IgD-negative memory B cell (primary cell): Measurements from ENCODE around the gene TWSG1. TPM values are rescaled to one million over a fixed set of nuclear protein-coding genes. Genes with fewer than 3 reads are reported as not detected.

Experiments
- H3K27ac Mint-ChIP-seq, 3 donors: one replicate each; pipeline ENCODE4 v1.8.0; 2020 to 2022; ENCODE audit warnings: mild to moderate bottlenecking in 3 of 3, mixed read lengths in 3 of 3, moderate library complexity in 1 of 3
- H3K27me3 Mint-ChIP-seq: one replicate; pipeline ENCODE4 v1.8.0; 2021; ENCODE audit warnings: mixed read lengths
- H3K36me3 Mint-ChIP-seq: one replicate; pipeline ENCODE4 v1.8.0; 2020; ENCODE audit warnings: mild to moderate bottlenecking, mixed read lengths
- H3K4me1 Mint-ChIP-seq, 3 donors: one replicate each; pipeline ENCODE4 v1.8.0; 2020 to 2022; ENCODE audit warnings: mixed read lengths in 3 of 3, mild to moderate bottlenecking in 1 of 3
- H3K4me3 Mint-ChIP-seq, 4 donors: one replicate each; pipeline ENCODE4 v1.8.0; 2020 to 2022; ENCODE audit warnings: mild to moderate bottlenecking in 4 of 4, mixed read lengths in 4 of 4, moderate library complexity in 3 of 4
- H3K9me3 Mint-ChIP-seq, 3 donors: one replicate each; pipeline ENCODE4 v1.8.0; 2020 to 2021; ENCODE audit warnings: mixed read lengths in 3 of 3, mild to moderate bottlenecking in 1 of 3
- polyA plus RNA-seq: library from polyadenylated mRNA; unstranded; fragments of 300-500 nt; fragmentation: Illumina TruSeq; gene quantifications from one replicate; pipeline ENCODE4 v1.2.3, GENCODE V29; 2021

Gene TWSG1
- polyA plus RNA-seq, result 2.9 TPM

GRCh38 chr18:9334329-9334972 is at the start of gene TWSG1:
Gene TWSG1 (plus strand): TSS chr18:9334773. CDS start chr18:9337230, 2,457 bp downstream.
- H3K4me1 Mint-ChIP-seq, result peaks cover 9 to 18% (median 14%) of the 10 kb centered on the region in 3 donors
- peak within 1 kb of the TSS; percentile 85 to 87 (median 86) for H3K27ac Mint-ChIP-seq
- peak within 1 kb of the TSS; percentile 86 to 95 (median 92) for H3K4me3 Mint-ChIP-seq
- H3K27me3 Mint-ChIP-seq, result no peaks in the 10 kb centered on the region
- H3K9me3 Mint-ChIP-seq, result no peaks in the 10 kb centered on the region
- H3K36me3 Mint-ChIP-seq, result no peaks in the 10 kb centered on the region

GRCh38 chr18:9285604-9286003 is 49.0 kb upstream of the TWSG1 start:
- H3K4me3 Mint-ChIP-seq, result no peak overlapping the region
- H3K27ac Mint-ChIP-seq, result peak overlapping the region in 1 of 3 donors; percentile 57
- peaks cover 0 to 9% (median 0%) of the 10 kb centered on the region in 3 donors for H3K9me3 Mint-ChIP-seq
- no peaks in the 10 kb centered on the region for H3K27me3 Mint-ChIP-seq
- H3K4me1 Mint-ChIP-seq, result no peaks in the 10 kb centered on the region
- peaks cover 6% of the 10 kb centered on the region for H3K36me3 Mint-ChIP-seq

- Mint-ChIP-seq H3K36me3 (peaks cover 6% of the 10 kb centered on the region), H3K4me1 (no peaks in the 10 kb centered on the region), H3K9me3 (peaks cover 0 to 12% (median 0%) of the 10 kb centered on the region in 3 donors), H3K27ac (no peak overlapping the region), H3K27me3 (no peaks in the 10 kb centered on the region), H3K4me3 (no peak overlapping the region)
Observed at GRCh38 chr18:9287036-9287435, 47.5 kb upstream of the TWSG1 start.

- Mint-ChIP-seq H3K4me1 (no peaks in the 10 kb centered on the region), H3K27ac (no peak overlapping the region), H3K27me3 (no peaks in the 10 kb centered on the region), H3K9me3 (peaks cover 0 to 31% (median 6%) of the 10 kb centered on the region in 3 donors), H3K4me3 (no peak overlapping the region), H3K36me3 (peaks cover 9% of the 10 kb centered on the region)
Observed at GRCh38 chr18:9289698-9290097, 44.9 kb upstream of the TWSG1 start.

- Mint-ChIP-seq H3K4me3 (no peak overlapping the region), H3K9me3 (peaks cover 2 to 31% (median 6%) of the 10 kb centered on the region in 3 donors), H3K27ac (no peak overlapping the region), H3K36me3 (peaks cover 11% of the 10 kb centered on the region), H3K4me1 (no peaks in the 10 kb centered on the region), H3K27me3 (no peaks in the 10 kb centered on the region)
Observed at GRCh38 chr18:9290156-9290555, 44.4 kb upstream of the TWSG1 start.

GRCh38 chr18:9292047-9292446 is 42.5 kb upstream of the TWSG1 start:
- Mint-ChIP-seq H3K27ac (no peak overlapping the region), H3K27me3 (no peaks in the 10 kb centered on the region), H3K9me3 (peaks cover 2 to 25% (median 7%) of the 10 kb centered on the region in 3 donors), H3K4me1 (no peaks in the 10 kb centered on the region), H3K36me3 (peaks cover 11% of the 10 kb centered on the region), H3K4me3 (no peak overlapping the region)

DNA sequence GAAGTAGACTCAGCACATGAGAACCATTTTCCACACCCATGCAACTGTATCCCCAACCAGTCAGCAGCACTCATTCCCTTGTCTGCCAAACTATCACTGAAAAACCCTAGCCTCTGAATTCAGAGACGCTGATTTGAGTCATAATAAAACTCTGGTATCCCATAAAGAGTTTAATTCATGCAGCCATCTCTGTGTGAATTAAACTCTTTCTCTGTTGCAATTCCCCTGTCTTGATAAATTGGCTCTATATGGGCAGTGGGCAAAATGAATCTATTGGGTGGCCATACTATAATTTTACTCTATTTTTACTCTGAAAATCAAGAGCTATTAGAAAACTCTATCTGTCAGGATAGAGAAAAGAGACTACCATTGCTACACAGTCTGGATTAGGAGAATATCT is 40.6 kb upstream of the TWSG1 start:
- Mint-ChIP-seq H3K36me3 (peaks cover 9% of the 10 kb centered on the region), H3K27ac (no peak overlapping the region), H3K27me3 (no peaks in the 10 kb centered on the region), H3K4me3 (no peak overlapping the region), H3K4me1 (no peaks in the 10 kb centered on the region), H3K9me3 (peaks cover 6 to 29% (median 7%) of the 10 kb centered on the region in 3 donors)

DNA sequence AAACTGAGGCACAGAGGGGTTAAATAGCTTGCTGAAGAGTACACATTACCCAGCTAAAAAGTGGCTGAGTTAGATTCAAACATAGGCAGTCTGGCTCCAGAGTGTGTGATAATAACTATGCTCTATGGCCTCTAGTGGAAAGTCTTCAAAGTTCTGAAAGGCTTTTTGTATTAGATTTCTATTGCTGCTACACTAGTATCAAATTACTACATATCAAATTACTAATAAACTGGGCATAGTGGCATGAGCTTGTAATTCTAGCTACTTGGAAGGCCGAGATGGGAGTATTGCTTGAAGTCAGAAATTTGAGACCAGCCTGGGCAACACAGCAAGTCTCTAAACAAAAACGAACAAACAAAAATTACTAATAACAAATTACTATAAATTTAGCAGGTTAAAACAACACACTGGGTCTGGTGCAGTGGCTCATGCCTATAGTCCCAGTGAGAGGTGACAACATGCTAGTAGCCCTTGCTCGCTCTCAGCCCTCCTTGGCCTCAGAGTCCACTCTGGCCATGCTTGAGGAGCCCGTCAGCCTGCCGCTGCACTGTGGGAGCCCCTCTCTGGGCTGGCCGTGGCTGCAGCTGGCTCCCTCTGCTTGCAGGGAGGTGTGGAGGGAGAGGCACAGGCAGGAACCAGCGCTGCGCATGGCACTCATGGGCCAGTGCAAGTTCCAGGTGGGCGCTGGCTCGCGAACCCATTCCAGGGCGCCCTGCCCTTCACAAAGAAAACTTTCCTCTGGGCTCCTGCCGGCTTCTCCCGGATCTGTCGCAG is 38.2 kb upstream of the TWSG1 start:
- Mint-ChIP-seq H3K4me1 (no peaks in the 10 kb centered on the region), H3K27me3 (no peaks in the 10 kb centered on the region), H3K36me3 (peaks cover 9% of the 10 kb centered on the region), H3K9me3 (peaks cover 7 to 25% (median 9%) of the 10 kb centered on the region in 3 donors), H3K27ac (no peak overlapping the region), H3K4me3 (no peak overlapping the region)

DNA sequence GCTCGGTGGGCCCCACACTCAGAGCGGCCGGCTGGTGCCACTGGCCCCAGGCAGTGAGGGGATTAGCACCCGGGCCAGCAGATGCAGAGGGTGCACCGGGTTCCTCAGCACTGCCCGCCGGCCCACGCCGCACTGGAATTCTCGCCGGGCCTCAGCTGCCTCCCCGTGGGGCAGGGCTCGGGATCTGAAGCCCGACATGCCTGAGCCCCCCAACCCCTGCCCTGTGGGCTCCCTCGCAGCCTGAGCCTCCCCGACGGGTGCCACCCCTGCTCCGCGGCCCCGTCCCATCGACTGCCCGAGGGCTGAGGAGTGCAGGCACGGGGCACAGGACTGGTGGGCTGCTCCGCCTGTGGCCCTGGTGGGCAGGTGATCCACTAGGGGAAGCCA is 37.6 kb upstream of the TWSG1 start:
- H3K4me1 Mint-ChIP-seq, result no peaks in the 10 kb centered on the region
- no peaks in the 10 kb centered on the region for H3K27me3 Mint-ChIP-seq
- H3K4me3 Mint-ChIP-seq, result no peak overlapping the region
- H3K36me3 Mint-ChIP-seq, result peaks cover 9% of the 10 kb centered on the region
- peaks cover 7 to 24% (median 11%) of the 10 kb centered on the region in 3 donors for H3K9me3 Mint-ChIP-seq
- H3K27ac Mint-ChIP-seq, result no peak overlapping the region

GRCh38 chr18:9304388-9305070 is 30.0 kb upstream of the TWSG1 start:
- H3K27ac Mint-ChIP-seq, result no peak overlapping the region

DNA sequence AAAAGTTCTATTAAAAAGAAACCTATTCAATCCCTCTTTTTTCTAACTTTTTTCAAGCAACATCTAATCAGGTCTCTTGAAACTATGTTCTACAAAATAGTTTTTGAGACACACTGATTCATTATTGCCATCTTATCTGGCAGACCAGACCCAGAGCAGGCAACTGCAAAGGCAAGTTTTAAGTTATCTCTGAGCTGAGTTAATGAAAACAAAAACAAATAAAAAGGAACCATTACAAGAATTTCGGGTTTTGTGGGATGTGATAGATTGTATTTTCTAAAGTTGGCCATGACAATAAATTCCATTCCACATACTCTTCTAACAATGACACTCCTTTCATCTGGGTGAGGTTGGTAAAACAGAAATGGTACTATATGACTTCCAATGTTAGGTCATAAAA is 15.2 kb upstream of the TWSG1 start:
- no peak overlapping the region for H3K4me3 Mint-ChIP-seq
- H3K9me3 Mint-ChIP-seq, result peaks cover 4 to 13% (median 10%) of the 10 kb centered on the region in 3 donors
- no peak overlapping the region for H3K27ac Mint-ChIP-seq
- no peaks in the 10 kb centered on the region for H3K4me1 Mint-ChIP-seq
- H3K27me3 Mint-ChIP-seq, result peaks cover 18% of the 10 kb centered on the region
- no peaks in the 10 kb centered on the region for H3K36me3 Mint-ChIP-seq

More at GRCh38 chr18:9304388-9305070, 30.0 kb upstream of the TWSG1 start:
- Mint-ChIP-seq H3K27me3 (peaks cover 1% of the 10 kb centered on the region), H3K4me3 (no peak overlapping the region), H3K4me1 (no peaks in the 10 kb centered on the region), H3K36me3 (peaks cover 1% of the 10 kb centered on the region), H3K9me3 (peaks cover 12 to 24% (median 23%) of the 10 kb centered on the region in 3 donors)

DNA sequence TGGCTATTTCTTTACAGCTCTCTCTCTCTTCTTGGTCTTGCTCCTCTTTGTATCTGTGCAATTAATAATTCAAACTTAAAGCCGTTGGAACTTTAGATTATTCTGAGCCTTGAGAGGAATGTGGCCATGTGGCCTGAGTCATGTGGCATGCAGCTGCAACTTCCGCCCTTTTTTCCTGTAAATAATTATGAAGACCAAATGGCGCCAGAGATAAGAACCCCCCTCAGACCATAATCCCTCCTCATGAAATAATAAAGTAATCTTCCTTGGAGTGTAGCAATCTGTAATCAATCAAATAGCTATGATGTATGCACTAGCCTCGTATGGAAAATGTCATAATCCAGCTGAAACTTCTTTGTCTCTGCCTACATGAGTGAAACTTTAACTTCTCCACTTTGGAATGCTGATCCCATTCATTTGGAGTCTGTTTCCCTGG is 13.5 kb upstream of the TWSG1 start:
- Mint-ChIP-seq H3K4me3 (no peak overlapping the region), H3K36me3 (no peaks in the 10 kb centered on the region), H3K4me1 (no peaks in the 10 kb centered on the region), H3K27me3 (peaks cover 16% of the 10 kb centered on the region), H3K9me3 (peaks cover 3 to 13% (median 10%) of the 10 kb centered on the region in 3 donors), H3K27ac (no peak overlapping the region)

GRCh38 chr18:9321736-9322135 is 12.8 kb upstream of the TWSG1 start:
- H3K36me3 Mint-ChIP-seq, result no peaks in the 10 kb centered on the region
- peaks cover 16% of the 10 kb centered on the region for H3K27me3 Mint-ChIP-seq
- H3K9me3 Mint-ChIP-seq, result peaks cover 3 to 13% (median 10%) of the 10 kb centered on the region in 3 donors
- H3K27ac Mint-ChIP-seq, result no peak overlapping the region
- no peak overlapping the region for H3K4me3 Mint-ChIP-seq
- no peaks in the 10 kb centered on the region for H3K4me1 Mint-ChIP-seq

DNA sequence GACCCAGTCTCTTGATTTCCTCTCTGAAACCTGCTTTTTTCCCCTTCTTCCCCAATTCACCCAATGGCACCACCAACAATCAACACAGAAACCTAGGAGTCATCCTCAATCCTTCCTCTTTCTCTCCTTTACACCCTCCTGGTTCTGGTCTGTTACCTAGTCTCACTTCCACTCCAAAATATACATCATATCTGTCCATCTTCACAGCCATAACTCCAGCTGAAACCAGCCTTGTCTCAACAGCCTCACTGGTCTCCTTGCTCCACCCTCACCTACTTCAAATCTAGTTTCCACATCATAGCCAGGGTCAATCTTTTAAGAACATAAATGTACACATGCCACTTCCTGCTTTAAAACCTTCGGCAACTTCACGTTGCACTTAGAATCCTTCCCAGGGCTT is 11.8 kb upstream of the TWSG1 start:
- H3K4me1 Mint-ChIP-seq, result no peaks in the 10 kb centered on the region
- H3K36me3 Mint-ChIP-seq, result no peaks in the 10 kb centered on the region
- peaks cover 16% of the 10 kb centered on the region for H3K27me3 Mint-ChIP-seq
- no peak overlapping the region for H3K4me3 Mint-ChIP-seq
- H3K9me3 Mint-ChIP-seq, result peaks cover 3 to 13% (median 10%) of the 10 kb centered on the region in 3 donors
- no peak overlapping the region for H3K27ac Mint-ChIP-seq
